H9 (cell line): ENCODE data around the gene PSMB8. TPM values are rescaled to one million over a fixed set of nuclear protein-coding genes. Genes with fewer than 3 reads are reported as not detected.

Experiments used
- DNase-seq: peaks from one replicate; pipeline ENCODE4 v3.0.0-alpha.2; 2017
- H2AFZ ChIP-seq: one replicate; pipeline ENCODE4 v1.6.1; 2013; ENCODE audit warnings: mild to moderate bottlenecking, low read length, control low read depth, moderate library complexity
- H2AK5ac ChIP-seq: 2 replicates; pipeline ENCODE4 v1.6.1; 2013; ENCODE audit warnings: low read length, control low read depth, mixed read lengths; ENCODE audit not compliant: insufficient read length
- H2BK120ac ChIP-seq: one replicate; pipeline ENCODE4 v1.6.1; 2013; ENCODE audit warnings: low read depth, mild to moderate bottlenecking, low read length, control low read depth, inconsistent platforms; ENCODE audit not compliant: poor library complexity, severe bottlenecking
- H2BK12ac ChIP-seq: 2 replicates; pipeline ENCODE4 v1.6.1; 2013; ENCODE audit warnings: low read length, control low read depth, mixed read lengths, low read depth; ENCODE audit not compliant: insufficient read length
- H2BK15ac ChIP-seq: 2 replicates; pipeline ENCODE4 v1.6.1; 2013; ENCODE audit warnings: low read depth, low read length, control low read depth
- H2BK20ac ChIP-seq: one replicate; pipeline ENCODE4 v1.6.1; 2013; ENCODE audit warnings: low read depth, mild to moderate bottlenecking, low read length, control low read depth, inconsistent platforms; ENCODE audit not compliant: poor library complexity, severe bottlenecking
- H2BK5ac ChIP-seq: 2 replicates; pipeline ENCODE4 v1.6.1; 2013; ENCODE audit warnings: low read length, control low read depth, mixed read lengths; ENCODE audit not compliant: insufficient read length
- H3K14ac ChIP-seq: 2 replicates; pipeline ENCODE4 v1.6.1; 2013; ENCODE audit warnings: low read length, control low read depth; ENCODE audit not compliant: insufficient read depth
- H3K18ac ChIP-seq: 2 replicates; pipeline ENCODE4 v1.6.1; 2013; ENCODE audit warnings: low read depth, mild to moderate bottlenecking, mixed read lengths, low read length, control low read depth; ENCODE audit not compliant: insufficient read length
- H3K23ac ChIP-seq: 2 replicates; pipeline ENCODE4 v1.6.1; 2013; ENCODE audit warnings: low read length, control low read depth, mixed read lengths, low read depth; ENCODE audit not compliant: insufficient read length
- H3K23me2 ChIP-seq: 2 replicates; pipeline ENCODE4 v1.6.1; 2013; ENCODE audit warnings: low read depth, mild to moderate bottlenecking, mixed read lengths, low read length, control low read depth; ENCODE audit not compliant: insufficient read length, poor library complexity, severe bottlenecking
- H3K27ac ChIP-seq: 2 replicates; pipeline ENCODE4 v1.5.1; 2013; ENCODE audit warnings: low read length, control low read depth, mixed read lengths, low read depth; ENCODE audit not compliant: insufficient read length
- H3K27me3 ChIP-seq: 2 replicates; pipeline ENCODE4 v1.6.1; 2013; ENCODE audit warnings: low read length, control low read depth, inconsistent platforms; ENCODE audit not compliant: insufficient read depth
- H3K4ac ChIP-seq: 2 replicates; pipeline ENCODE4 v1.6.1; 2013; ENCODE audit warnings: low read depth, mild to moderate bottlenecking, control low read depth, inconsistent platforms, low read length, moderate library complexity
- H3K4me1 ChIP-seq: 2 replicates; pipeline ENCODE4 v1.6.1; 2013; ENCODE audit warnings: low read length, control low read depth, inconsistent platforms; ENCODE audit not compliant: insufficient read depth
- H3K4me2 ChIP-seq: 2 replicates; pipeline ENCODE4 v1.6.1; 2013; ENCODE audit warnings: low read length, control low read depth, mixed read lengths; ENCODE audit not compliant: insufficient read length, insufficient read depth
- H3K56ac ChIP-seq: 2 replicates; pipeline ENCODE4 v1.6.1; 2013; ENCODE audit warnings: low read depth, mild to moderate bottlenecking, mixed read lengths, low read length, control low read depth; ENCODE audit not compliant: insufficient read length
- H3K79me1 ChIP-seq: 2 replicates; pipeline ENCODE4 v1.6.1; 2013; ENCODE audit warnings: low read depth, mild to moderate bottlenecking, moderate library complexity, low read length, control low read depth, inconsistent platforms; ENCODE audit not compliant: insufficient read depth, poor library complexity, severe bottlenecking
- H3K79me2 ChIP-seq: 2 replicates; pipeline ENCODE4 v1.6.1; 2013; ENCODE audit warnings: low read length, control low read depth, inconsistent platforms; ENCODE audit not compliant: insufficient read depth
- H3K9ac ChIP-seq: 2 replicates; pipeline ENCODE4 v1.6.1; 2013; ENCODE audit warnings: low read length, control low read depth, mixed read lengths; ENCODE audit not compliant: insufficient read length; ENCODE audit errors: extremely low read depth
- H3K9me3 ChIP-seq: one replicate; pipeline ENCODE4 v1.6.1; 2013; ENCODE audit warnings: low read depth, low read length, inconsistent platforms; ENCODE audit not compliant: control insufficient read depth
- H3T11ph ChIP-seq: one replicate; pipeline ENCODE4 v1.6.1; 2013; ENCODE audit warnings: mild to moderate bottlenecking, low read length, control low read depth, inconsistent platforms
- H4K20me1 ChIP-seq: one replicate; pipeline ENCODE4 v1.6.1; 2013; ENCODE audit not compliant: control insufficient read depth, insufficient read length, insufficient read depth
- H4K5ac ChIP-seq: 2 replicates; pipeline ENCODE4 v1.6.1; 2013; ENCODE audit warnings: low read depth, mild to moderate bottlenecking, mixed read lengths, low read length, control low read depth; ENCODE audit not compliant: insufficient read length
- H4K8ac ChIP-seq: replicated peaks from 2 replicates; pipeline ENCODE4 v1.6.1; 2013; ENCODE audit warnings: low read length, control low read depth, mixed read lengths, low read depth; ENCODE audit not compliant: insufficient read length
- H4K91ac ChIP-seq: 2 replicates; pipeline ENCODE4 v1.6.1; 2013; ENCODE audit warnings: low read depth, mild to moderate bottlenecking, moderate library complexity, mixed read lengths, low read length, control low read depth; ENCODE audit not compliant: insufficient read length
- H3K27ac Mint-ChIP-seq, 3 experiments: 2 replicates in 2 of 3; 3 replicates in 1 of 3; pipeline ENCODE4 v1.8.0; 2020 to 2021; ENCODE audit warnings: mixed read lengths in 3 of 3, mild to moderate bottlenecking in 1 of 3, moderate library complexity in 1 of 3
- H3K27me3 Mint-ChIP-seq: 2 replicates; pipeline ENCODE4 v1.8.0; 2021; ENCODE audit warnings: low read depth, mild to moderate bottlenecking, moderate library complexity, mixed read lengths
- H3K36me3 Mint-ChIP-seq, 3 experiments: 2 replicates in 2 of 3; 3 replicates in 1 of 3; pipeline ENCODE4 v1.8.0; 2020 to 2021; ENCODE audit warnings: low read depth in 3 of 3, mixed read lengths in 3 of 3; ENCODE audit not compliant: insufficient read depth in 1 of 3
- H3K4me1 Mint-ChIP-seq, 2 experiments: 2 replicates each; pipeline ENCODE4 v1.8.0; 2020; ENCODE audit warnings: mixed read lengths in 2 of 2
- H3K4me3 Mint-ChIP-seq, 2 experiments: 2 replicates in 1 of 2; 3 replicates in 1 of 2; pipeline ENCODE4 v1.8.0; 2020 to 2021; ENCODE audit warnings: mild to moderate bottlenecking in 2 of 2, mixed read lengths in 2 of 2, moderate library complexity in 1 of 2
- H3K9me3 Mint-ChIP-seq, 2 experiments: 2 replicates in 1 of 2; 3 replicates in 1 of 2; pipeline ENCODE4 v1.8.0; 2020; ENCODE audit warnings: mild to moderate bottlenecking in 2 of 2, mixed read lengths in 2 of 2, moderate library complexity in 1 of 2
- WGBS: extraction: QIAGEN DNeasy Blood & Tissue Kit; methylation state at CpG from one replicate; pipeline ENCODE4 v1.1.7; 2013; ENCODE audit warnings: missing lambda C conversion rate, low lambda C conversion rate, mixed read lengths; ENCODE audit not compliant: insufficient read length; ENCODE audit errors: extremely low coverage; 5-methylcytosine and 5-hydroxymethylcytosine counted together
- total RNA-seq: library from RNA; stranded (reverse); gene quantifications from 2 replicates; pipeline ENCODE4 v1.2.1, GENCODE V29; 2021
- TF ChIP-seq, protein P1 (sequence below): fragments of 200-600 bp; sonication (generic); conservative IDR thresholded peaks from 3 replicates; pipeline ENCODE4 v1.8.0; 2021; ENCODE audit warnings: antibody characterized with exemption, mild to moderate bottlenecking

Gene PSMB8
- total RNA-seq, 1 experiment from 2014 or later, result 19.1 TPM

DNA sequence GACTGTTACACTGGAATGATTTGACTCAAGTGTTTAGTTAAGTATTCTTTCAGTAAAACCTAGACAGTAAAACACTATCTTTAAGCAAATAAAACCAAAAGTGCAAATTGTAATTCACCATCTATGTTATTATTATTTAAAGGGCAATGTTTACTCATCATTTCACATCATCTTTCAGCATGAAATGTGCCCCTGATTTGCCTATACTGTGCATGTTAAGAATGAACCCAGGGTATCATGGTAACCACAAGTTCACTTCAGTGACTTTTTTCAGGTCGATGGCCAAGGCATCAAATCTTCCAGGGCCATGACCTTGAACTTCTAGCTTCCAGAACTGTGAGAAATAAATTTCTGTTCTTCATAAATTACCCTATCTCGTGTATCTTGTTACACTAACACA lies 25.0 kb downstream of the PSMB8 start:
- H3K27ac Mint-ChIP-seq, result no peak overlapping the region

More for the DNA sequence above, 25.0 kb downstream of the PSMB8 start:
- Histone ChIP-seq H4K91ac (no peak overlapping the region), H4K5ac (no peak overlapping the region), H3K27ac (no peak overlapping the region), H3K4me1 (no peaks in the 10 kb centered on the region), H2BK15ac (no peak overlapping the region), H3K79me2 (no peaks in the 10 kb centered on the region), H3K14ac (no peak overlapping the region), H2AFZ (no peak overlapping the region), H3K4ac (no peak overlapping the region), H3K9me3 (no peaks in the 10 kb centered on the region), H3K23ac (no peak overlapping the region), H3K4me2 (no peak overlapping the region), H2BK5ac (no peak overlapping the region), H3K27me3 (no peaks in the 10 kb centered on the region), H2BK20ac (no peak overlapping the region), H3K23me2 (no peaks in the 10 kb centered on the region), H2BK120ac (no peak overlapping the region), H2AK5ac (no peak overlapping the region), H3K56ac (no peak overlapping the region), H4K20me1 (no peaks in the 10 kb centered on the region), H3K18ac (no peak overlapping the region), H3T11ph (no peak overlapping the region), H3K79me1 (no peaks in the 10 kb centered on the region), H2BK12ac (no peak overlapping the region), H3K9ac (no peak overlapping the region), H4K8ac (no peak overlapping the region)
- H3K36me3 Mint-ChIP-seq, result no peaks in the 10 kb centered on the region
- no peak for DNase-seq
- TF ChIP-seq, protein P1, sequence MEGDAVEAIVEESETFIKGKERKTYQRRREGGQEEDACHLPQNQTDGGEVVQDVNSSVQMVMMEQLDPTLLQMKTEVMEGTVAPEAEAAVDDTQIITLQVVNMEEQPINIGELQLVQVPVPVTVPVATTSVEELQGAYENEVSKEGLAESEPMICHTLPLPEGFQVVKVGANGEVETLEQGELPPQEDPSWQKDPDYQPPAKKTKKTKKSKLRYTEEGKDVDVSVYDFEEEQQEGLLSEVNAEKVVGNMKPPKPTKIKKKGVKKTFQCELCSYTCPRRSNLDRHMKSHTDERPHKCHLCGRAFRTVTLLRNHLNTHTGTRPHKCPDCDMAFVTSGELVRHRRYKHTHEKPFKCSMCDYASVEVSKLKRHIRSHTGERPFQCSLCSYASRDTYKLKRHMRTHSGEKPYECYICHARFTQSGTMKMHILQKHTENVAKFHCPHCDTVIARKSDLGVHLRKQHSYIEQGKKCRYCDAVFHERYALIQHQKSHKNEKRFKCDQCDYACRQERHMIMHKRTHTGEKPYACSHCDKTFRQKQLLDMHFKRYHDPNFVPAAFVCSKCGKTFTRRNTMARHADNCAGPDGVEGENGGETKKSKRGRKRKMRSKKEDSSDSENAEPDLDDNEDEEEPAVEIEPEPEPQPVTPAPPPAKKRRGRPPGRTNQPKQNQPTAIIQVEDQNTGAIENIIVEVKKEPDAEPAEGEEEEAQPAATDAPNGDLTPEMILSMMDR, result no peak
- peaks cover 0 to 9% of the 10 kb centered on the region in 2 experiments; a peak in 2 of 4 replicates for H3K4me1 Mint-ChIP-seq
- no peak overlapping the region for H3K4me3 Mint-ChIP-seq
- WGBS, result no CpG with 5 or more reads among the region's 2 CpGs
- H3K27me3 Mint-ChIP-seq, result peaks cover 14% of the 10 kb centered on the region
- no peaks in the 10 kb centered on the region for H3K9me3 Mint-ChIP-seq
